Psoas muscle (tissue), 8 donors: Measurements from ENCODE around the gene CHRD. TPM values are rescaled to one million over a fixed set of nuclear protein-coding genes. Genes with fewer than 3 reads are reported as not detected.
"Not testable (repeated sequence)": the region's sequence is repeated elsewhere in the genome, so short reads cannot be mapped to it uniquely, and the experiment has no call there.

Source experiments
- ATAC-seq, 4 donors: fragments of 200-7000 bp; cut with Tn5 transposase; one replicate each; pipeline ENCODE4 v1.9.1; 2020; ENCODE audit warnings: moderate library complexity in 3 of 4, mild to moderate bottlenecking in 2 of 4
- DNase-seq, 2 donors: peaks; one replicate each; pipeline ENCODE4 v3.0.0-alpha.2; 2020
- H3K27ac ChIP-seq: fragments of 200-600 bp; one replicate; pipeline ENCODE4 v1.8.0; 2022
- H3K27me3 ChIP-seq, 3 donors: fragments of 200-600 bp in 1 of 3; one replicate each; pipeline versions ENCODE4 v1.6.1 to v1.8.0; 2013 to 2022; ENCODE audit warnings: low read length in 2 of 3, mild to moderate bottlenecking in 2 of 3, moderate library complexity in 1 of 3; ENCODE audit not compliant: insufficient read depth in 3 of 3
- H3K36me3 ChIP-seq, 2 donors: fragments of 200-600 bp in 1 of 2; one replicate each; pipeline versions ENCODE4 v1.6.1 to v1.8.0; 2013 to 2022; ENCODE audit warnings: low read depth in 1 of 2, mild to moderate bottlenecking in 1 of 2, moderate library complexity in 1 of 2; ENCODE audit not compliant: insufficient read depth in 1 of 2
- H3K4me1 ChIP-seq: fragments of 200-600 bp; one replicate; pipeline ENCODE4 v1.8.0; 2022
- H3K4me3 ChIP-seq: fragments of 200-600 bp; one replicate; pipeline ENCODE4 v1.8.0; 2022; ENCODE audit warnings: mild to moderate bottlenecking
- H3K9me3 ChIP-seq: fragments of 200-600 bp; one replicate; pipeline ENCODE4 v1.8.0; 2022
- WGBS, 3 donors: extraction: QIAGEN DNeasy Blood & Tissue Kit; methylation state at CpG; one replicate each; pipeline versions ENCODE4 v1.1.6 to v1.1.7; 2013; 5-methylcytosine and 5-hydroxymethylcytosine counted together
- intact Hi-C, 2 donors: fragments of 100-400 bp; cut with DNase I; formaldehyde crosslinking; loops; one replicate each; pipeline versions ENCODE4 v1.11.0 to v1.14.2; 2022
- polyA plus RNA-seq, 3 donors: library from polyadenylated mRNA; stranded (reverse); fragments of 200-250 nt; gene quantifications; one replicate each; pipeline ENCODE4 v1.2.3, GENCODE V29; 2013
- total RNA-seq, 4 donors: library from RNA; stranded (reverse); fragmentation: NEBNext Ultra II Directional in 2 of 4; extraction: Animal tissue kit (Norgen Biotek cat#: 25700) in 2 of 4; gene quantifications; one replicate each; pipeline versions ENCODE4 v1.2.1 to v1.2.4, GENCODE V29; 2021 to 2023
- TF ChIP-seq, protein P1 (sequence below): fragments of 200-600 bp; IDR thresholded peaks from one replicate; pipeline ENCODE4 v1.8.0; 2022; ENCODE audit warnings: antibody characterized with exemption
- donor health status: healthy with polysubstance abuse.
- donor health status: DM: no; HTN: no; CAD: no; lungs with moderate emphysema.
- donor health status: Bipolar disorder and iron deficiency.
- donor health status: healthy.
- donor health status: DM: yes; HTN: yes; CAD: no.
- donor health status: DM: no; HTN: no; CAD: no.
- donor health status: DM: no; HTN: no; CAD: no.
- donor health status: DM: yes; HTN: yes; CAD: no.

CHRD gene
- total and polyA plus RNA-seq, 7 donors: 2.5 to 10.5 (median 5.2) TPM

DNA sequence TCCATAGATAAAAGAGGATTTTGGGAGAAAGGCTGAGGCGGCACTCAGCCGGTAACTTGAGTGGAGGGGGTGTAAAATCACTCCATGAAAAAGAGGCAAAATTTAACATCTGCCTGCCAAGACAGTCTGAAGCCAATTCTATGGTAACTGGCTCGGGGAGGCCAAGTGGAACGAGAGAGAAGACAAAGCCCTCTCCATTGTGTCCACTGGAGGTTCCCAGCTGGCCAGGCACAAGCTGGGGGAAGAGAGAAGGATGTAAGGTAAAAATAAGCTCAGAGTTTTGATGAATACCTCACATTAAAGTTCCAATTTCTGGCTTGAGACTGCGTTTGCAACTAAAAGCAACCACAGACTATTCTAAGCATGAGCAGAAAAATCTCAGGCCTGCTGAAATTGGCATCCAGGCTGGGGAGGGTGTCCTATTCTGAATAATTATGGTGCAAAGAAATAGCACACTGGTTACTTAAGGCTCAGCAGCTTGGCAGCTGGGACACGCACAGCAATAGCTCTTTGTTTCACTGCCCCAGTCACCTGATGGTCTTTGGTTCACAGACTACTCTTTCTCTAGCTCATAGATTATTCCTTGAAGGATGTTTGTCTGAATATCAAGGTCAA is 48.8 kb downstream of the CHRD start:
- no peaks in the 10 kb centered on the region for H3K9me3 ChIP-seq
- peaks cover 0 to 2% (median 0%) of the 10 kb centered on the region in 3 donors for H3K27me3 ChIP-seq
- no peaks in the 10 kb centered on the region for H3K36me3 ChIP-seq
- WGBS, 3 donors: 26 to 29% (median 28%) methylated on average over 6 of the region's 6 CpGs
- intact Hi-C loops: no loop called here
- H3K4me1 ChIP-seq: no peaks in the 10 kb centered on the region
- no peak overlapping the region for H3K4me3 ChIP-seq
- DNase-seq: no peak
- no peak overlapping the region for H3K27ac ChIP-seq
- TF ChIP-seq, protein P1, sequence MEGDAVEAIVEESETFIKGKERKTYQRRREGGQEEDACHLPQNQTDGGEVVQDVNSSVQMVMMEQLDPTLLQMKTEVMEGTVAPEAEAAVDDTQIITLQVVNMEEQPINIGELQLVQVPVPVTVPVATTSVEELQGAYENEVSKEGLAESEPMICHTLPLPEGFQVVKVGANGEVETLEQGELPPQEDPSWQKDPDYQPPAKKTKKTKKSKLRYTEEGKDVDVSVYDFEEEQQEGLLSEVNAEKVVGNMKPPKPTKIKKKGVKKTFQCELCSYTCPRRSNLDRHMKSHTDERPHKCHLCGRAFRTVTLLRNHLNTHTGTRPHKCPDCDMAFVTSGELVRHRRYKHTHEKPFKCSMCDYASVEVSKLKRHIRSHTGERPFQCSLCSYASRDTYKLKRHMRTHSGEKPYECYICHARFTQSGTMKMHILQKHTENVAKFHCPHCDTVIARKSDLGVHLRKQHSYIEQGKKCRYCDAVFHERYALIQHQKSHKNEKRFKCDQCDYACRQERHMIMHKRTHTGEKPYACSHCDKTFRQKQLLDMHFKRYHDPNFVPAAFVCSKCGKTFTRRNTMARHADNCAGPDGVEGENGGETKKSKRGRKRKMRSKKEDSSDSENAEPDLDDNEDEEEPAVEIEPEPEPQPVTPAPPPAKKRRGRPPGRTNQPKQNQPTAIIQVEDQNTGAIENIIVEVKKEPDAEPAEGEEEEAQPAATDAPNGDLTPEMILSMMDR: no peak
- ATAC-seq: peak in 2 of 4 donors; percentile 47 to 67

DNA sequence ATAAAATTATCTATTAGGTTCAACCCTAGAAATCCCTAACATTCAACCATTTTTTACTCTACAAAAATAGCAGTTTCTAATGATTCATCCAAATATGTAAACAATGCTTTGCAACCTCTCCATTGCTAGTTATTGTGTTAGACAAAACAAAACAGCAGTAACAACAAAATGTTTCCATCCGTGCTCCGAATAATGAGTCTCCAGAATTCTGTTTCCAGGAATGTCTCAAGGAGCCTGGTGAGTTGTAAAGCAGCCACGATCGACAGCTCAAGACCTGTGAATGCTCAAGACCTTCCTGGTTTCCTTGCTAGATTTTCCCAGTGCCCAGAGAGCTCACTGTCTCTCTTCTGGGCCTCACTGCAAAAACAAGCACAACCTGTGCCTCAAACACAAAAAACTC is 49.9 kb downstream of the CHRD start:
- Histone ChIP-seq H3K9me3 (no peaks in the 10 kb centered on the region), H3K27me3 (peaks cover 0 to 2% (median 0%) of the 10 kb centered on the region in 3 donors), H3K4me1 (no peaks in the 10 kb centered on the region), H3K27ac (no peak overlapping the region), H3K4me3 (no peak overlapping the region), H3K36me3 (no peaks in the 10 kb centered on the region)
- intact Hi-C loops: no loop called here
- DNase-seq: no peak
- ATAC-seq: no peak
- 89 to 93% (median 90%) methylated on average over 4 of the region's 4 CpGs for WGBS, 3 donors
- TF ChIP-seq, protein P1: no peak

DNA sequence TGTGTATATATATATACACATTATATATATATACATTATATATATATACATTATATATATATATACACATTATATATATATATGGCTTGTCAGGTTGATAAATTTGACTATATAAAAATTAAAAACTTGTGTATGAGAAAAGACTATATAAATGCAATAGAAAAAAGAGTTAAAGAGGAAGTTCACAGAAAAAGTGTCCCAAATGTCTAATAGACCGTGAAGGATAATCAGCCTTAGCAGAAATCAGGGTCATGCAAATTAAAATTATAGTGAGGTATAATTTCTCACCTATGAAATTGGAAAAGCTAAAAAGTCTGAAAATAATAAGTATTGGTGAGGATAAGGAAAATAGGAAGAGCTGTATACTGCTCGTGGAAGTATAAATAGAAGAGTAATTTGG is 51.1 kb downstream of the CHRD start:
- H3K4me1 ChIP-seq: no peaks in the 10 kb centered on the region
- no peaks in the 10 kb centered on the region for H3K9me3 ChIP-seq
- intact Hi-C loops: no loop called here
- H3K27me3 ChIP-seq: peaks cover 0 to 2% (median 0%) of the 10 kb centered on the region in 3 donors
- H3K4me3 ChIP-seq: no peak overlapping the region
- DNase-seq (no peak), ATAC-seq (no peak)
- H3K27ac ChIP-seq: no peak overlapping the region
- TF ChIP-seq, protein P1: no peak
- WGBS, 3 donors: 79 to 88% (median 82%) methylated on average over 2 of the region's 2 CpGs
- H3K36me3 ChIP-seq: no peaks in the 10 kb centered on the region

DNA sequence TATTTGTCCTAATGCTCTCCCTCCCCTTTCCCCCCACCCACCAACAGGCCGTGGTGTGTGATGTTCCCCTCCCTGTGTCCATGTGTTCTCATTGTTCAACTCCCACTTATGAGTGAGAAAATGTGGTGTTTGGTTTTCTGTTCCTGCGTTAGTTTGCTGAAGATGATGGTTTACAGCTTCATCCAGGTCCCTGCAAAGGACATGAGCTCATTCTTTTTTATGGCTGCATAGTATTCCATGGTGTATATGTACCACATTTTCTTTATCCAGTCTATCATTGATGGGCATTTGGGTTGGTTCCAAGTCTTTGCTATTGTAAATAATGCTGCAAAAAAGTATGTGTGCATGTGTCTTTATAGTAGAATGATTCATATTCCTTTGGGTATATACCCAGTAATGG is 53.3 kb downstream of the CHRD start:
- H3K27me3 ChIP-seq, H3K9me3 ChIP-seq, H3K4me3 ChIP-seq, ATAC-seq, DNase-seq, H3K27ac ChIP-seq, H3K4me1 ChIP-seq, H3K36me3 ChIP-seq, intact Hi-C loops: not testable (repeated sequence)
- 79 to 91% (median 85%) methylated on average over 2 of the region's 2 CpGs for WGBS, 3 donors

DNA sequence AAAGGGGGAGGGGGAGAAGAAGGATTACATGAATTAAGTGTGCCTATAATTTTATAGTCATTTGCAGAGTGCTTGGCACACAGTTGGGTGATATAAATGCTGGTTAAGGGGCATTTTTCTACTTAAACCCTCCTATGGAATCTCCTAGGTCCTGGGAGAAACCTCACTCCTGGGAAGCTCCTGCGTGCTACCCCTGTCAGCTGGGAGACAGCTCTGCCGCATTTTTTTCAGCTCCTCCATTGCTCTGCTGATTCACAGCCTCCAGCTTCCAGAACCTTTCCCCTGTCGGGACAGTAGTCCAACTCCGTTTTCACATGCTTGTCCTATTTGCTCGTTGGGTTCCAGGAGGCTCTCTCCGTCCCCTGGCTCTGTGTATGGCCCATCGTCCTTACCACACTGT is 59.2 kb downstream of the CHRD start:
- intact Hi-C loops: no loop called here
- Histone ChIP-seq H3K27me3 (no peaks in the 10 kb centered on the region), H3K9me3 (no peaks in the 10 kb centered on the region), H3K4me1 (no peaks in the 10 kb centered on the region), H3K27ac (no peak overlapping the region), H3K4me3 (no peak overlapping the region), H3K36me3 (no peaks in the 10 kb centered on the region)
- no peak for ATAC-seq
- 50% methylated on average over 7 of the region's 7 CpGs for WGBS, 3 donors
- TF ChIP-seq, protein P1: no peak
- DNase-seq: no peak

Other genes with a start within 250 kb of the CHRD start
- gene EIF2B5, start 244.7 kb upstream of the CHRD start, total RNA-seq: 10 to 100 TPM; 44.0 to 55.1 (median 50.0) TPM
- 100 to 1,000 TPM in 1 of 3 donors, 10 to 100 TPM in 2; 61.4 to 101 (median 80.3) TPM for gene EIF2B5, start 244.7 kb upstream of the CHRD start, polyA plus RNA-seq
- gene DVL3, start 224.7 kb upstream of the CHRD start, total RNA-seq: 10 to 100 TPM; 46.7 to 57.2 (median 47.7) TPM
- 10 to 100 TPM; 32.3 to 57.6 (median 36.1) TPM for gene DVL3, start 224.7 kb upstream of the CHRD start, polyA plus RNA-seq
- 100 to 1,000 TPM; 157 to 178 (median 165) TPM for gene AP2M1, start 205.2 kb upstream of the CHRD start, total RNA-seq
- 100 to 1,000 TPM; 166 to 299 (median 285) TPM for gene AP2M1, start 205.2 kb upstream of the CHRD start, polyA plus RNA-seq
- 10 to 100 TPM; 44.1 to 93.0 (median 72.7) TPM for gene ABCF3, start 193.9 kb upstream of the CHRD start, total RNA-seq
- 100 to 1,000 TPM in 1 of 3 donors, 10 to 100 TPM in 2; 68.5 to 108 (median 79.3) TPM for gene ABCF3, start 193.9 kb upstream of the CHRD start, polyA plus RNA-seq
- under 1 TPM in 1 of 4 donors, not detected in 3; 0.26 TPM for gene VWA5B2, start 150.5 kb upstream of the CHRD start, total RNA-seq
- gene VWA5B2, start 150.5 kb upstream of the CHRD start, polyA plus RNA-seq: under 1 TPM; 0.03 to 0.06 (median 0.04) TPM
- 10 to 100 TPM; 15.8 to 36.7 (median 28.8) TPM for gene ALG3, start 131.1 kb upstream of the CHRD start, total RNA-seq
- 10 to 100 TPM; 37.5 to 93.7 (median 38.3) TPM for gene ALG3, start 131.1 kb upstream of the CHRD start, polyA plus RNA-seq
- 1 to 10 TPM; 1.8 to 8.2 (median 6.2) TPM for gene EEF1AKMT4, start 130.4 kb upstream of the CHRD start, total RNA-seq
- gene EEF1AKMT4, start 130.4 kb upstream of the CHRD start, polyA plus RNA-seq: 10 to 100 TPM in 2 of 3 donors, 1 to 10 TPM in 1; 9.0 to 25.5 (median 10.1) TPM
- not detected for gene CAMK2N2, start 118.5 kb upstream of the CHRD start, total RNA-seq
- gene CAMK2N2, start 118.5 kb upstream of the CHRD start, polyA plus RNA-seq: under 1 TPM in 2 of 3 donors, not detected in 1; 0.01 to 0.52 TPM
- gene ECE2, start 104.0 kb upstream of the CHRD start, total RNA-seq: not detected
- gene ECE2, start 104.0 kb upstream of the CHRD start, polyA plus RNA-seq: not detected
- 100 to 1,000 TPM; 338 to 440 (median 424) TPM for gene PSMD2, start 80.8 kb upstream of the CHRD start, total RNA-seq
- gene PSMD2, start 80.8 kb upstream of the CHRD start, polyA plus RNA-seq: 100 to 1,000 TPM; 344 to 898 (median 873) TPM
- 100 to 1,000 TPM; 448 to 726 (median 633) TPM for gene EIF4G1, start 65.4 kb upstream of the CHRD start, total RNA-seq
- 100 to 1,000 TPM; 395 to 787 (median 628) TPM for gene EIF4G1, start 65.4 kb upstream of the CHRD start, polyA plus RNA-seq
- 10 to 100 TPM; 12.6 to 20.3 (median 13.9) TPM for gene FAM131A, start 42.5 kb upstream of the CHRD start, total RNA-seq
- 10 to 100 TPM; 12.9 to 26.8 (median 20.2) TPM for gene FAM131A, start 42.5 kb upstream of the CHRD start, polyA plus RNA-seq
- 1 to 10 TPM in 3 of 4 donors, under 1 TPM in 1; 0.64 to 2.3 (median 1.4) TPM for gene CLCN2, start 18.4 kb upstream of the CHRD start, total RNA-seq
- 1 to 10 TPM; 1.2 to 2.8 (median 2.0) TPM for gene CLCN2, start 18.4 kb upstream of the CHRD start, polyA plus RNA-seq
- 10 to 100 TPM; 21.2 to 33.2 (median 28.6) TPM for gene POLR2H, start 18.3 kb upstream of the CHRD start, total RNA-seq
- 100 to 1,000 TPM in 1 of 3 donors, 10 to 100 TPM in 2; 41.6 to 117 (median 62.8) TPM for gene POLR2H, start 18.3 kb upstream of the CHRD start, polyA plus RNA-seq
- 1 to 10 TPM in 2 of 4 donors, under 1 TPM in 2; 0.79 to 3.0 (median 1.3) TPM for gene THPO, start 1.8 kb upstream of the CHRD start, total RNA-seq
- gene THPO, start 1.8 kb upstream of the CHRD start, polyA plus RNA-seq: 1 to 10 TPM in 1 of 3 donors, under 1 TPM in 2; 0.49 to 1.2 (median 0.55) TPM
- gene EPHB3, start 181.7 kb downstream of the CHRD start, total RNA-seq: 1 to 10 TPM in 2 of 4 donors, under 1 TPM in 2; 0.34 to 1.6 (median 0.92) TPM
- under 1 TPM; 0.08 to 0.69 (median 0.36) TPM for gene EPHB3, start 181.7 kb downstream of the CHRD start, polyA plus RNA-seq